HCT116 (cell line): ENCODE results near the gene GABBR2. TPM values are rescaled to one million over a fixed set of nuclear protein-coding genes. Genes with fewer than 3 reads are reported as not detected.

Experiments used
- ATAC-seq: fragments of 200-7000 bp; cut with Tn5 transposase; 2 replicates; pipeline ENCODE4 v1.9.1; 2020; ENCODE audit warnings: mild to moderate bottlenecking, moderate library complexity
- BruUV-seq: library from RNA; stranded (reverse); fragments of 400-500 nt; replicated peaks from 2 replicates; lab custom pipeline; 2021; lab: Mats Ljungman, UMichigan
- CTCF ChIA-PET: fragments of 300-600 bp; sonication (Branson Sonifier 250); formaldehyde crosslinking; loops from one replicate; lab custom pipeline; 2021; ENCODE audit warnings: antibody characterized with exemption; lab: Charles Lee
- POLR2A ChIA-PET: fragments of 300-600, 350-600 bp; sonication (Branson Sonifier 250); formaldehyde crosslinking; loops from one replicate; lab custom pipeline; 2021; ENCODE audit warnings: antibody characterized with exemption; lab: Charles Lee
- RAD21 ChIA-PET, 2 experiments: fragments of 300-600 bp; sonication (Branson Sonifier 250); formaldehyde crosslinking; loops; one replicate each; lab custom pipeline; 2023; ENCODE audit warnings: low total read pairs in 2 of 2; ENCODE audit not compliant: uncharacterized antibody in 2 of 2, unreplicated experiment in 2 of 2, low non-redundant PET in 1 of 2; lab: Charles Lee
- DNase-seq: peaks from one replicate; pipeline ENCODE4 v3.0.0-alpha.2; 2010; ENCODE audit warnings: low read depth, low spot score
- H2AFZ ChIP-seq: fragments of 200-600 bp; shearing (Covaris generic), sonication (generic); 2 replicates; pipeline ENCODE4 v1.6.1; 2017; ENCODE audit warnings: low read depth, mixed run types, mixed read lengths, antibody characterized with exemption, low read length; ENCODE audit not compliant: poor library complexity, severe bottlenecking
- H3K27ac ChIP-seq: 2 replicates; pipeline ENCODE4 v1.5.1; 2012; ENCODE audit warnings: low read depth, low read length
- H3K27me3 ChIP-seq: fragments of 200-600 bp; sonication (generic); 2 replicates; pipeline ENCODE4 v1.6.1; 2016; ENCODE audit warnings: mixed run types, low read length, mixed read lengths; ENCODE audit not compliant: insufficient read depth
- H3K36me3 ChIP-seq, 2 experiments: fragments of 200-500 bp in 1 of 2; fragments of 200-600 bp in 1 of 2; sonication (Bioruptor generic) in 1 of 2; sonication (generic) in 1 of 2; 2 replicates each; pipeline versions ENCODE4 v1.5.1 to v1.6.1; 2014 to 2016; ENCODE audit warnings: low read length in 2 of 2, inconsistent platforms in 1 of 2, mixed read lengths in 1 of 2, mixed run types in 1 of 2; ENCODE audit not compliant: insufficient read depth in 2 of 2, control insufficient read depth in 1 of 2
- H3K4me1 ChIP-seq, 2 experiments: fragments of 200-600 bp in 1 of 2; sonication (generic) in 1 of 2; 2 replicates each; pipeline versions ENCODE4 v1.5.1 to v1.6.1; 2012 to 2017; ENCODE audit warnings: low read length in 2 of 2, inconsistent platforms in 1 of 2, mild to moderate bottlenecking in 1 of 2, mixed read lengths in 1 of 2, mixed run types in 1 of 2, moderate library complexity in 1 of 2; ENCODE audit not compliant: insufficient read depth in 2 of 2, control insufficient read depth in 1 of 2
- H3K4me2 ChIP-seq: fragments of 200-600 bp; sonication (generic); 2 replicates; pipeline ENCODE4 v1.6.1; 2017; ENCODE audit warnings: mixed run types, low read length, mixed read lengths
- H3K4me3 ChIP-seq, 2 experiments: fragments of 200-600 bp in 1 of 2; sonication (generic) in 1 of 2; replicated peaks in 1 of 2; 2 replicates each; pipeline ENCODE4 v1.5.1; 2011 to 2016; ENCODE audit warnings: low read length in 2 of 2, control low read depth in 1 of 2, low read depth in 1 of 2, mild to moderate bottlenecking in 1 of 2, mixed read lengths in 1 of 2, mixed run types in 1 of 2
- H3K79me2 ChIP-seq: fragments of 200-600 bp; sonication (generic); 2 replicates; pipeline ENCODE4 v1.6.1; 2017; ENCODE audit warnings: mild to moderate bottlenecking, mixed run types, low read length, moderate library complexity, mixed read lengths; ENCODE audit not compliant: insufficient read depth
- H3K9ac ChIP-seq: fragments of 200-600 bp; sonication (generic); 2 replicates; pipeline ENCODE4 v1.6.1; 2016; ENCODE audit warnings: low read length, mixed read lengths
- H3K9me2 ChIP-seq: fragments of 200-600 bp; sonication (generic), shearing (Covaris generic); 2 replicates; pipeline ENCODE4 v1.6.1; 2017; ENCODE audit warnings: mixed run types, mild to moderate bottlenecking, moderate library complexity; ENCODE audit not compliant: insufficient read depth
- H3K9me3 ChIP-seq, 2 experiments: fragments of 200-500 bp in 1 of 2; fragments of 200-600 bp in 1 of 2; sonication (Bioruptor generic) in 1 of 2; sonication (generic) in 1 of 2; 2 replicates each; pipeline ENCODE4 v1.6.1; 2014 to 2017; ENCODE audit warnings: low read length in 2 of 2, mixed read lengths in 2 of 2, inconsistent platforms in 1 of 2, low read depth in 1 of 2, mild to moderate bottlenecking in 1 of 2, mixed run types in 1 of 2, moderate library complexity in 1 of 2; ENCODE audit not compliant: control insufficient read depth in 1 of 2, insufficient read depth in 1 of 2
- H4K20me1 ChIP-seq: fragments of 200-600 bp; sonication (generic), shearing (Covaris generic); 2 replicates; pipeline ENCODE4 v1.6.1; 2017; ENCODE audit warnings: mixed run types, mild to moderate bottlenecking, moderate library complexity; ENCODE audit not compliant: insufficient read depth
- ATF3 ChIP-seq: IDR thresholded peaks from 2 replicates; pipeline ENCODE4 v1.6.1; 2012
- CTCF ChIP-seq, 3 experiments: fragments of 200-600 bp in 1 of 3; sonication (generic) in 1 of 3; IDR thresholded peaks in 2 of 3; conservative IDR thresholded peaks in 1 of 3; 2 replicates each; pipeline ENCODE4 v1.5.1; 2012 to 2017; ENCODE audit warnings: low read depth in 2 of 3, low read length in 2 of 3, antibody characterized with exemption in 1 of 3, borderline replicate concordance in 1 of 3, control low read depth in 1 of 3, mild to moderate bottlenecking in 1 of 3, mixed read lengths in 1 of 3, mixed run types in 1 of 3, moderate library complexity in 1 of 3; ENCODE audit not compliant: insufficient read depth in 1 of 3
- EGR1 ChIP-seq: IDR thresholded peaks from 2 replicates; pipeline ENCODE4 v1.6.1; 2012; ENCODE audit warnings: low read depth
- ELF1 ChIP-seq: IDR thresholded peaks from 2 replicates; pipeline ENCODE4 v1.6.1; 2012; ENCODE audit warnings: low read depth, borderline replicate concordance
- EZH2 ChIP-seq: fragments of 200-600 bp; sonication (generic); IDR thresholded peaks from 2 replicates; pipeline ENCODE4 v1.6.1; 2017; ENCODE audit warnings: antibody characterized with exemption, mixed run types
- EZH2phosphoT487 ChIP-seq: fragments of 200-600 bp; IDR thresholded peaks from 2 replicates; pipeline ENCODE4 v1.6.1; 2018; ENCODE audit warnings: antibody characterized with exemption, borderline replicate concordance
- FOSL1 ChIP-seq: IDR thresholded peaks from 2 replicates; pipeline ENCODE4 v1.6.1; 2012; ENCODE audit warnings: low read depth
- JUND ChIP-seq: IDR thresholded peaks from 2 replicates; pipeline ENCODE4 v1.6.1; 2012
- MAX ChIP-seq: IDR thresholded peaks from 2 replicates; pipeline ENCODE4 v1.6.1; 2012
- RAD21 ChIP-seq: IDR thresholded peaks from 2 replicates; pipeline ENCODE4 v1.6.1; 2012; ENCODE audit warnings: low read depth, mild to moderate bottlenecking
- SP1 ChIP-seq: IDR thresholded peaks from 2 replicates; pipeline ENCODE4 v1.6.1; 2012; ENCODE audit warnings: low read depth
- SRF ChIP-seq: IDR thresholded peaks from 2 replicates; pipeline ENCODE4 v1.6.1; 2012; ENCODE audit warnings: low read depth
- TCF7L2 ChIP-seq: IDR thresholded peaks from 2 replicates; pipeline ENCODE4 v1.7.0; 2011; ENCODE audit warnings: borderline replicate concordance, inconsistent platforms; ENCODE audit not compliant: insufficient read depth, insufficient read length; ENCODE audit errors: extremely low read depth
- ZBTB33 ChIP-seq: IDR thresholded peaks from 2 replicates; pipeline ENCODE4 v1.6.1; 2011; ENCODE audit warnings: mild to moderate bottlenecking, low read length, moderate library complexity; ENCODE audit not compliant: insufficient replicate concordance; ENCODE audit errors: extremely low read depth
- ZFX ChIP-seq: fragments of 450-650 bp; IDR thresholded peaks from 2 replicates; pipeline ENCODE4 v1.6.1; 2017
- ZNF274 ChIP-seq: fragments of 200-500 bp; sonication (Bioruptor generic); IDR thresholded peaks from 2 replicates; pipeline ENCODE4 v1.6.1; 2014; ENCODE audit warnings: mild to moderate bottlenecking, low read depth, low read length, inconsistent platforms
- intact Hi-C: fragments of 100-400 bp; cut with micrococcal nuclease; formaldehyde crosslinking; loops from 2 replicates; pipeline ENCODE4 v1.10.0; 2022
- total RNA-seq: library from RNA; stranded (reverse); gene quantifications from one replicate; pipeline ENCODE4 v1.2.1, GENCODE V29; 2021; ENCODE audit not compliant: unreplicated experiment

GABBR2 gene
- total RNA-seq, 1 experiment from 2014 or later: 0.15 TPM

GRCh38 chr9:98691890-98692289, 16.8 kb downstream of the GABBR2 start:
- no TSS peak for BruUV-seq
- TF ChIP-seq SP1: no peak
- TF ChIP-seq CTCF (IDR thresholded peaks at IDR 0.05 in 2 of 3, conservative IDR thresholded peaks at IDR 0.05 in 1 of 3; ENCODE audit: borderline replicate concordance in 1 of 3, insufficient read depth in 1 of 3, low read depth in 2 of 3, low read length in 2 of 3): no peak
- TF ChIP-seq ZFX: no peak
- no peak for TF ChIP-seq ATF3
- TF ChIP-seq ZNF274: no peak
- TF ChIP-seq MAX: no peak
- no peak for TF ChIP-seq RAD21
- no peak for TF ChIP-seq ZBTB33
- no peak for TF ChIP-seq EGR1
- no peak for TF ChIP-seq JUND
- no peak for TF ChIP-seq ELF1
- TF ChIP-seq EZH2phosphoT487: no peak
- no peak for TF ChIP-seq TCF7L2
- TF ChIP-seq EZH2: no peak
- no peak for TF ChIP-seq FOSL1
- no peak for TF ChIP-seq SRF
- RAD21 ChIA-PET: no interaction called here
- H3K36me3 ChIP-seq: no peaks in the 10 kb centered on the region
- ATAC-seq: no peak
- no peak for DNase-seq
- no peaks in the 10 kb centered on the region for H4K20me1 ChIP-seq
- no peaks in the 10 kb centered on the region for H3K9me3 ChIP-seq
- no peak overlapping the region for H2AFZ ChIP-seq
- peaks cover 15% of the 10 kb centered on the region for H3K27me3 ChIP-seq
- no peaks in the 10 kb centered on the region for H3K9me2 ChIP-seq
- intact Hi-C loops: no loop called here
- POLR2A ChIA-PET: no interaction called here
- H3K79me2 ChIP-seq: no peaks in the 10 kb centered on the region
- H3K4me1 ChIP-seq: no peaks in the 10 kb centered on the region
- CTCF ChIA-PET: no interaction called here
- no peak overlapping the region for H3K27ac ChIP-seq
- H3K9ac ChIP-seq: no peak overlapping the region
- H3K4me2 ChIP-seq: no peak overlapping the region
- H3K4me3 ChIP-seq: no peak overlapping the region
